ENCODE results near the gene PYGB. TPM values are rescaled to one million over a fixed set of nuclear protein-coding genes. Genes with fewer than 3 reads are reported as not detected.
"Not testable (repeated sequence)": the region's sequence is repeated elsewhere in the genome, so short reads cannot be mapped to it uniquely, and the experiment has no call there.

The PYGB gene
- total RNA-seq, 1 donor from 2014 or later: 31.2 TPM

GRCh38 chr20:25229486-25230165 lies 18.3 kb upstream of the PYGB start:
- intact Hi-C loops (cut with micrococcal nuclease): no loop called here

GRCh38 chr20:25230166-25230831 lies 17.6 kb upstream of the PYGB start:
- intact Hi-C loops (cut with micrococcal nuclease): no loop called here

- intact Hi-C loops (cut with micrococcal nuclease): no loop called here
Observed at GRCh38 chr20:25233016-25233772, 14.7 kb upstream of the PYGB start.

- intact Hi-C loops (cut with micrococcal nuclease): not testable (repeated sequence)
Observed at GRCh38 chr20:25234009-25234849, 13.7 kb upstream of the PYGB start.

- intact Hi-C loops (cut with micrococcal nuclease): no loop called here
Observed at GRCh38 chr20:25236450-25237304, 11.2 kb upstream of the PYGB start.

- intact Hi-C loops (cut with micrococcal nuclease): loop anchor here (1.0 kb wide), 1 partner anchor 10 kb away; no protein-coding TSS in a partner anchor
Observed at GRCh38 chr20:25237610-25238318, 10.1 kb upstream of the PYGB start.

- intact Hi-C loops (cut with micrococcal nuclease): loop anchor here (1.0 kb wide), 1 partner anchor 9 kb away; no protein-coding TSS in a partner anchor
Observed at GRCh38 chr20:25238319-25239037, 9.4 kb upstream of the PYGB start.

GRCh38 chr20:25239387-25240370 lies 8.2 kb upstream of the PYGB start:
- intact Hi-C loops (cut with micrococcal nuclease): loop anchor here (10.0 kb wide), 1 partner anchor 1815 kb away; the partner anchor contains the start of gene NAPB

GRCh38 chr20:25240851-25241658 lies 6.8 kb upstream of the PYGB start:
- intact Hi-C loops (cut with micrococcal nuclease): loop anchor here (10.0 kb wide), 1 partner anchor 1816 kb away; the partner anchor contains the start of gene NAPB

- intact Hi-C loops (cut with micrococcal nuclease): loop anchor here (10.0 kb wide), 1 partner anchor 1817 kb away; the partner anchor contains the start of gene NAPB
Observed at GRCh38 chr20:25241659-25241955, 6.3 kb upstream of the PYGB start.

- intact Hi-C loops (cut with micrococcal nuclease): loop anchor here (10.0 kb wide), 1 partner anchor 1817 kb away; the partner anchor contains the start of gene NAPB
Observed at GRCh38 chr20:25242231-25242630, 5.7 kb upstream of the PYGB start.

GRCh38 chr20:25243416-25243979 lies 4.4 kb upstream of the PYGB start:
- intact Hi-C loops (cut with micrococcal nuclease): loop anchor here (10.0 kb wide), 1 partner anchor 1819 kb away; the partner anchor contains the start of gene NAPB

- intact Hi-C loops (cut with micrococcal nuclease): loop anchor here (5.0 to 10.0 kb wide), 2 partner anchors 298 to 1820 kb away; partner anchors contain the start of genes CST7 and NAPB
Observed at GRCh38 chr20:25244976-25245375, 2.9 kb upstream of the PYGB start.

GRCh38 chr20:25245461-25245860 lies 2.4 kb upstream of the PYGB start:
- intact Hi-C loops (cut with micrococcal nuclease): loop anchor here (5.0 to 10.0 kb wide), 2 partner anchors 298 to 1821 kb away; partner anchors contain the start of genes CST7 and NAPB

- intact Hi-C loops (cut with micrococcal nuclease): loop anchor here (2.0 to 10.0 kb wide), 4 partner anchors 152 to 1822 kb away; partner anchors contain the start of genes CST7 and NAPB
Observed at GRCh38 chr20:25246182-25246999, 1.5 kb upstream of the PYGB start.

All from T-helper 1 cell treated with Interleukin-12 subunit alpha and Interleukin-12 subunit beta and Interleukin-4 antibody, amounts not matched to agents 30 ng/mL and 1 ng/mL, for 36 hours (primary cell).